NCI-H1417 (cell line): Measurements from ENCODE around the gene RHBDD3.

ENCODE experiments used
- DNase-seq, 3 experiments: peaks; one replicate each; lab custom pipeline; 2025; lab: John Stamatoyannopoulos, UW

RHBDD3 gene

GRCh38 chr22:29267858-29268510, at the start of gene RHBDD3, which contains the start of gene EWSR1:
Gene RHBDD3, minus strand, starts transcription at chr22:29267981. Its CDS starts 2,355 bp downstream, at chr22:29265626.
Gene EWSR1, plus strand, starts transcription at chr22:29268268. Its CDS starts 69 bp downstream, at chr22:29268337.
- DNase-seq: peak; percentile 91 to 97 (median 95)

- DNase-seq: no peak
Measured at GRCh38 chr22:29316141-29316828, 48.5 kb upstream of the RHBDD3 start.

GRCh38 chr22:29315286-29316140, 47.7 kb upstream of the RHBDD3 start, which contains the start of gene RASL10A:
Gene RASL10A, minus strand, starts transcription at chr22:29315697. Its CDS starts 451 bp downstream, at chr22:29315246.
- peak in 2 of 3 experiments; percentile 5 to 37 for DNase-seq

- DNase-seq: peak in 1 of 3 experiments; percentile 6
Measured at GRCh38 chr22:29314537-29315285, 46.9 kb upstream of the RHBDD3 start.

GRCh38 chr22:29313576-29314466, 46.0 kb upstream of the RHBDD3 start:
- peak in 1 of 3 experiments; percentile 23 for DNase-seq

GRCh38 chr22:29313126-29313575, 45.4 kb upstream of the RHBDD3 start:
- no peak for DNase-seq

GRCh38 chr22:29312218-29313125, 44.7 kb upstream of the RHBDD3 start:
- no peak for DNase-seq

- no peak for DNase-seq
Measured at GRCh38 chr22:29311464-29312217, 43.9 kb upstream of the RHBDD3 start.

GRCh38 chr22:29310863-29311339, 43.1 kb upstream of the RHBDD3 start:
- peak; percentile 10 to 57 (median 31) for DNase-seq

GRCh38 chr22:29310065-29310862, 42.5 kb upstream of the RHBDD3 start:
- DNase-seq: no peak

GRCh38 chr22:29309332-29310064, 41.7 kb upstream of the RHBDD3 start:
- no peak for DNase-seq

- no peak for DNase-seq
Measured at GRCh38 chr22:29308791-29309262, 41.0 kb upstream of the RHBDD3 start.

- DNase-seq: no peak
Measured at GRCh38 chr22:29308148-29308790, 40.5 kb upstream of the RHBDD3 start.

GRCh38 chr22:29307596-29308147, 39.9 kb upstream of the RHBDD3 start:
- no peak for DNase-seq

- DNase-seq: peak; percentile 59 to 72 (median 67)
Measured at GRCh38 chr22:29306835-29307595, 39.2 kb upstream of the RHBDD3 start.
